Measurements from ENCODE around the gene PSME3. TPM values are rescaled to one million over a fixed set of nuclear protein-coding genes. Genes with fewer than 3 reads are reported as not detected.

Gene PSME3
- total and polyA plus RNA-seq, 4 donors: 25.0 to 55.3 (median 39.8) TPM

DNA sequence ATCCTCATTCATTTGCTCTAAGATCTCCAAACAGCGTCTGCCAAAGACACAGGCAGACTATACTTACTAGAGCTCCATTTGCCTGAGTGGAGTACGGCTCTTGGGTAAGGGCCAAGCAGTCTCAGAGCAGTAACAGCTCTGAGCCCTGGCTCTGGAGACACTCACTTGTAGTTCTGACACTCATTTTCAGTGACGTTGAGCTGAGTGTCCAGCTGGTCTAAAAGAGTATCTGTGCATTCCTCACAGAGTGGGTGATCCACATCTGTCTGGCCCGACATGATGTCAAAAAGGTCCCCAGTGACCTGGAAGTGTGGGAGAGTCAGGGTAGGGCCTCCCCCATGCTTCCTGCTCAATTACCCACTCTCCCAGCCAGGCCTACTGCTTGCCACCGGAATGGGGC lies 14.8 kb upstream of the PSME3 start:
- TF ChIP-seq, protein P1, sequence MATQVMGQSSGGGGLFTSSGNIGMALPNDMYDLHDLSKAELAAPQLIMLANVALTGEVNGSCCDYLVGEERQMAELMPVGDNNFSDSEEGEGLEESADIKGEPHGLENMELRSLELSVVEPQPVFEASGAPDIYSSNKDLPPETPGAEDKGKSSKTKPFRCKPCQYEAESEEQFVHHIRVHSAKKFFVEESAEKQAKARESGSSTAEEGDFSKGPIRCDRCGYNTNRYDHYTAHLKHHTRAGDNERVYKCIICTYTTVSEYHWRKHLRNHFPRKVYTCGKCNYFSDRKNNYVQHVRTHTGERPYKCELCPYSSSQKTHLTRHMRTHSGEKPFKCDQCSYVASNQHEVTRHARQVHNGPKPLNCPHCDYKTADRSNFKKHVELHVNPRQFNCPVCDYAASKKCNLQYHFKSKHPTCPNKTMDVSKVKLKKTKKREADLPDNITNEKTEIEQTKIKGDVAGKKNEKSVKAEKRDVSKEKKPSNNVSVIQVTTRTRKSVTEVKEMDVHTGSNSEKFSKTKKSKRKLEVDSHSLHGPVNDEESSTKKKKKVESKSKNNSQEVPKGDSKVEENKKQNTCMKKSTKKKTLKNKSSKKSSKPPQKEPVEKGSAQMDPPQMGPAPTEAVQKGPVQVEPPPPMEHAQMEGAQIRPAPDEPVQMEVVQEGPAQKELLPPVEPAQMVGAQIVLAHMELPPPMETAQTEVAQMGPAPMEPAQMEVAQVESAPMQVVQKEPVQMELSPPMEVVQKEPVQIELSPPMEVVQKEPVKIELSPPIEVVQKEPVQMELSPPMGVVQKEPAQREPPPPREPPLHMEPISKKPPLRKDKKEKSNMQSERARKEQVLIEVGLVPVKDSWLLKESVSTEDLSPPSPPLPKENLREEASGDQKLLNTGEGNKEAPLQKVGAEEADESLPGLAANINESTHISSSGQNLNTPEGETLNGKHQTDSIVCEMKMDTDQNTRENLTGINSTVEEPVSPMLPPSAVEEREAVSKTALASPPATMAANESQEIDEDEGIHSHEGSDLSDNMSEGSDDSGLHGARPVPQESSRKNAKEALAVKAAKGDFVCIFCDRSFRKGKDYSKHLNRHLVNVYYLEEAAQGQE (IDR thresholded peaks at IDR 0.05): no peak
- TF ChIP-seq, protein P2, sequence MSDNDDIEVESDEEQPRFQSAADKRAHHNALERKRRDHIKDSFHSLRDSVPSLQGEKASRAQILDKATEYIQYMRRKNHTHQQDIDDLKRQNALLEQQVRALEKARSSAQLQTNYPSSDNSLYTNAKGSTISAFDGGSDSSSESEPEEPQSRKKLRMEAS (IDR thresholded peaks at IDR 0.05): no peak
- no peak for TF ChIP-seq NR2F2 (IDR thresholded peaks at IDR 0.05)
- no peak for TF ChIP-seq GABPA (IDR thresholded peaks at IDR 0.05 in 1 of 2, conservative IDR thresholded peaks at IDR 0.05 in 1 of 2)
- TF ChIP-seq FOXA2 (IDR thresholded peaks at IDR 0.05): no peak
- TF ChIP-seq, protein P3, sequence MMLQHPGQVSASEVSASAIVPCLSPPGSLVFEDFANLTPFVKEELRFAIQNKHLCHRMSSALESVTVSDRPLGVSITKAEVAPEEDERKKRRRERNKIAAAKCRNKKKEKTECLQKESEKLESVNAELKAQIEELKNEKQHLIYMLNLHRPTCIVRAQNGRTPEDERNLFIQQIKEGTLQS (IDR thresholded peaks at IDR 0.05): no peak
- TF ChIP-seq, protein P4, sequence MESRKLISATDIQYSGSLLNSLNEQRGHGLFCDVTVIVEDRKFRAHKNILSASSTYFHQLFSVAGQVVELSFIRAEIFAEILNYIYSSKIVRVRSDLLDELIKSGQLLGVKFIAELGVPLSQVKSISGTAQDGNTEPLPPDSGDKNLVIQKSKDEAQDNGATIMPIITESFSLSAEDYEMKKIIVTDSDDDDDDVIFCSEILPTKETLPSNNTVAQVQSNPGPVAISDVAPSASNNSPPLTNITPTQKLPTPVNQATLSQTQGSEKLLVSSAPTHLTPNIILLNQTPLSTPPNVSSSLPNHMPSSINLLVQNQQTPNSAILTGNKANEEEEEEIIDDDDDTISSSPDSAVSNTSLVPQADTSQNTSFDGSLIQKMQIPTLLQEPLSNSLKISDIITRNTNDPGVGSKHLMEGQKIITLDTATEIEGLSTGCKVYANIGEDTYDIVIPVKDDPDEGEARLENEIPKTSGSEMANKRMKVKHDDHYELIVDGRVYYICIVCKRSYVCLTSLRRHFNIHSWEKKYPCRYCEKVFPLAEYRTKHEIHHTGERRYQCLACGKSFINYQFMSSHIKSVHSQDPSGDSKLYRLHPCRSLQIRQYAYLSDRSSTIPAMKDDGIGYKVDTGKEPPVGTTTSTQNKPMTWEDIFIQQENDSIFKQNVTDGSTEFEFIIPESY (IDR thresholded peaks at IDR 0.05): no peak
- TF ChIP-seq, protein P5, sequence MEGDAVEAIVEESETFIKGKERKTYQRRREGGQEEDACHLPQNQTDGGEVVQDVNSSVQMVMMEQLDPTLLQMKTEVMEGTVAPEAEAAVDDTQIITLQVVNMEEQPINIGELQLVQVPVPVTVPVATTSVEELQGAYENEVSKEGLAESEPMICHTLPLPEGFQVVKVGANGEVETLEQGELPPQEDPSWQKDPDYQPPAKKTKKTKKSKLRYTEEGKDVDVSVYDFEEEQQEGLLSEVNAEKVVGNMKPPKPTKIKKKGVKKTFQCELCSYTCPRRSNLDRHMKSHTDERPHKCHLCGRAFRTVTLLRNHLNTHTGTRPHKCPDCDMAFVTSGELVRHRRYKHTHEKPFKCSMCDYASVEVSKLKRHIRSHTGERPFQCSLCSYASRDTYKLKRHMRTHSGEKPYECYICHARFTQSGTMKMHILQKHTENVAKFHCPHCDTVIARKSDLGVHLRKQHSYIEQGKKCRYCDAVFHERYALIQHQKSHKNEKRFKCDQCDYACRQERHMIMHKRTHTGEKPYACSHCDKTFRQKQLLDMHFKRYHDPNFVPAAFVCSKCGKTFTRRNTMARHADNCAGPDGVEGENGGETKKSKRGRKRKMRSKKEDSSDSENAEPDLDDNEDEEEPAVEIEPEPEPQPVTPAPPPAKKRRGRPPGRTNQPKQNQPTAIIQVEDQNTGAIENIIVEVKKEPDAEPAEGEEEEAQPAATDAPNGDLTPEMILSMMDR (IDR thresholded peaks at IDR 0.05; ENCODE audit: low read depth, low read length, missing input control): no peak
- no peak for TF ChIP-seq FOXA1 (IDR thresholded peaks at IDR 0.05)
- no peak for TF ChIP-seq RXRA (IDR thresholded peaks at IDR 0.05)
- Histone ChIP-seq H3K4me1 (ENCODE audit: control insufficient read depth in 4 of 4, insufficient read depth in 4 of 4, low read length in 3 of 4) (peaks cover under 1 to 10% (median 1%) of the 10 kb centered on the region in 4 donors), H3K9ac (ENCODE audit: low read depth in 1 of 2, low read length in 2 of 2) (no peak overlapping the region), H3K4me3 (ENCODE audit: low read depth in 1 of 3, low read length in 3 of 3) (no peak overlapping the region), H3K36me3 (ENCODE audit: control insufficient read depth in 4 of 4, insufficient read depth in 3 of 4, low read depth in 1 of 4, low read length in 3 of 4) (peaks cover 3 to 73% (median 56%) of the 10 kb centered on the region in 4 donors), H3K27ac (ENCODE audit: low read depth in 1 of 2, low read length in 2 of 2) (no peak overlapping the region), H3K27me3 (ENCODE audit: control insufficient read depth in 4 of 4, insufficient read depth in 4 of 4, low read length in 3 of 4) (no peaks in the 10 kb centered on the region), H3K9me3 (ENCODE audit: control insufficient read depth in 4 of 4, low read length in 3 of 4) (no peaks in the 10 kb centered on the region)
- no peak for DNase-seq (ENCODE audit: low spot score)
- WGBS: 91% methylated on average over 5 of the region's 5 CpGs

DNA sequence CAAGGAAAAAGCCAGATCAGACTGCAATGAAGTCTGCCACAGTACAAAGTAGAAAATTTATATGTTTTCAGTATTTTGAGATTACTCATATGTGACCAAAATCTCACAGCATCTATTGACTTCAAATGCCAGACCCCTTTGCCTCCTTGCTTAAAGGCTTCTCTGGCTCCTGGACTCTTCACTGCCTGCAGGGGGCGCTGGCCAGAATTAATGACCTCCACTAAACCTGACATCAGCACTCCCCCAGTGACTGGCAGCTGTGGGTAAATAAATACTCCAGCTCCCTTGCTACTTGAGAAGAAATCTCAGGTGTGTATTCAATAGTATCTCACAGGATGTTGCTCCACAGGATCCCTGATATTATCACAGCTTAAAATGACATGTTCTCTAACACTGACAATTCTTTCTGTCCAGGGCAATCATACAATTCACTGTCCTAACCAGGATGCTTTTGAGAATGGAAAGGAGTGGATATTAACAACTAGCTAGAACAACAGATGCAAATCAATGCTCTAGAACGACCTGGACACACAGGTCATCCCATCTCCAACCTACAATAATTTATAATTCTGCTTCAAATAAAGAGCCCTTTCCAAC lies 13.2 kb upstream of the PSME3 start:
- H3K27me3 ChIP-seq (ENCODE audit: control insufficient read depth in 4 of 4, insufficient read depth in 4 of 4, low read length in 3 of 4): no peaks in the 10 kb centered on the region
- TF ChIP-seq, protein P3 (IDR thresholded peaks at IDR 0.05): no peak
- TF ChIP-seq, protein P1 (IDR thresholded peaks at IDR 0.05): no peak
- TF ChIP-seq, protein P5 (IDR thresholded peaks at IDR 0.05; ENCODE audit: low read depth, low read length, missing input control): peak; percentile 53
- no peak for TF ChIP-seq FOXA1 (IDR thresholded peaks at IDR 0.05)
- no peak for TF ChIP-seq RXRA (IDR thresholded peaks at IDR 0.05)
- TF ChIP-seq, protein P4 (IDR thresholded peaks at IDR 0.05): no peak
- peak; percentile 25 to 68 for TF ChIP-seq RAD21 (IDR thresholded peaks at IDR 0.05)
- H3K27ac ChIP-seq (ENCODE audit: low read depth in 1 of 2, low read length in 2 of 2): no peak overlapping the region
- H3K4me3 ChIP-seq (ENCODE audit: low read depth in 1 of 3, low read length in 3 of 3): no peak overlapping the region
- WGBS: 42% methylated on average over 2 of the region's 2 CpGs
- H3K9me3 ChIP-seq (ENCODE audit: control insufficient read depth in 4 of 4, low read length in 3 of 4): no peaks in the 10 kb centered on the region
- peaks cover 1 to 17% (median 4%) of the 10 kb centered on the region in 4 donors for H3K4me1 ChIP-seq (ENCODE audit: control insufficient read depth in 4 of 4, insufficient read depth in 4 of 4, low read length in 3 of 4)
- peak; percentile 71 for DNase-seq (ENCODE audit: low spot score)
- peaks cover 3 to 57% (median 43%) of the 10 kb centered on the region in 4 donors for H3K36me3 ChIP-seq (ENCODE audit: control insufficient read depth in 4 of 4, insufficient read depth in 3 of 4, low read depth in 1 of 4, low read length in 3 of 4)
- H3K9ac ChIP-seq (ENCODE audit: low read depth in 1 of 2, low read length in 2 of 2): no peak overlapping the region

Data from liver (tissue), 9 donors.